WTC11 (cell line): ENCODE data around the gene PDXP. TPM values are rescaled to one million over a fixed set of nuclear protein-coding genes. Genes with fewer than 3 reads are reported as not detected.

Experiments
- ATAC-seq: fragments of 200-7000 bp; cut with Tn5 transposase; 2 replicates; pipeline ENCODE4 v1.10.0; 2021; ENCODE audit warnings: mild to moderate bottlenecking, moderate library complexity
- CTCF ChIA-PET: fragments of 300-600 bp; sonication (Branson Sonifier 250); formaldehyde crosslinking; loops from one replicate; lab custom pipeline; 2021; ENCODE audit warnings: antibody characterized with exemption; lab: Charles Lee
- POLR2A ChIA-PET: fragments of 350-600 bp; sonication (Branson Sonifier 250); formaldehyde crosslinking; loops from one replicate; lab custom pipeline; 2021; ENCODE audit warnings: antibody characterized with exemption; lab: Charles Lee
- DNase-seq: peaks from one replicate; pipeline ENCODE4 v3.0.0; 2021; ENCODE audit warnings: low spot score
- H3K27ac Mint-ChIP-seq: 2 replicates; pipeline ENCODE4 v1.8.0; 2021; ENCODE audit warnings: mixed read lengths
- H3K27me3 Mint-ChIP-seq: 2 replicates; pipeline ENCODE4 v1.8.0; 2021; ENCODE audit warnings: low read depth, mild to moderate bottlenecking, moderate library complexity, mixed read lengths
- H3K36me3 Mint-ChIP-seq: 2 replicates; pipeline ENCODE4 v1.8.0; 2021; ENCODE audit warnings: mixed read lengths
- H3K4me1 Mint-ChIP-seq: 2 replicates; pipeline ENCODE4 v1.8.0; 2022; ENCODE audit warnings: mixed read lengths
- H3K4me3 Mint-ChIP-seq: 2 replicates; pipeline ENCODE4 v1.8.0; 2021; ENCODE audit warnings: mild to moderate bottlenecking, moderate library complexity, mixed read lengths
- H3K9me3 Mint-ChIP-seq: 2 replicates; pipeline ENCODE4 v1.8.0; 2021; ENCODE audit warnings: mixed read lengths
- ELF4 ChIP-seq: sonication (generic); formaldehyde crosslinking; IDR thresholded peaks from 2 replicates; pipeline ENCODE4 v1.8.1; 2022; ENCODE audit warnings: low read depth, mild to moderate bottlenecking, moderate library complexity, missing genetic modification reagents
- EMX1 ChIP-seq: fragments of 250-450 bp; sonication (Bioruptor Pico); IDR thresholded peaks from 2 replicates; pipeline ENCODE4 v1.8.0; 2021; ENCODE audit warnings: mild to moderate bottlenecking
- ETV6 ChIP-seq: sonication (generic); formaldehyde crosslinking; IDR thresholded peaks from 2 replicates; pipeline ENCODE4 v1.8.1; 2022; ENCODE audit warnings: mild to moderate bottlenecking, missing genetic modification reagents
- JUN ChIP-seq: sonication (generic); formaldehyde crosslinking; IDR thresholded peaks from 2 replicates; pipeline ENCODE4 v1.8.0; 2023; ENCODE audit warnings: mild to moderate bottlenecking, missing genetic modification reagents
- SMAD3 ChIP-seq: sonication (generic); formaldehyde crosslinking; IDR thresholded peaks from 2 replicates; pipeline ENCODE4 v1.8.0; 2022; ENCODE audit warnings: missing genetic modification reagents, mild to moderate bottlenecking, borderline replicate concordance
- SP1 ChIP-seq: sonication (generic); formaldehyde crosslinking; conservative IDR thresholded peaks from 2 replicates; pipeline ENCODE4 v1.8.1; 2022; ENCODE audit warnings: missing genetic modification reagents
- total RNA-seq: library from RNA; stranded (reverse); gene quantifications from 3 replicates; pipeline ENCODE4 v1.2.3, GENCODE V29; 2021
- TF ChIP-seq, protein P1 (sequence below): sonication (generic); formaldehyde crosslinking; IDR thresholded peaks from 2 replicates; pipeline ENCODE4 v1.8.1; 2023; ENCODE audit warnings: mild to moderate bottlenecking, moderate library complexity, missing genetic modification reagents
- TF ChIP-seq, protein P2 (sequence below): fragments of 250-450 bp; sonication (Bioruptor Pico); conservative IDR thresholded peaks from 2 replicates; pipeline ENCODE4 v1.9.0; 2021; ENCODE audit warnings: mild to moderate bottlenecking
- TF ChIP-seq, protein P3 (sequence below): sonication (generic); formaldehyde crosslinking; conservative IDR thresholded peaks from 2 replicates; pipeline ENCODE4 v1.8.1; 2022; ENCODE audit warnings: mild to moderate bottlenecking, missing genetic modification reagents
- TF ChIP-seq, protein P4 (sequence below): fragments of 250-450 bp; sonication (Bioruptor Pico); IDR thresholded peaks from 2 replicates; pipeline ENCODE4 v1.9.0; 2021; ENCODE audit warnings: mild to moderate bottlenecking, borderline replicate concordance

The PDXP gene
- total RNA-seq, 1 experiment from 2014 or later: 36.1 TPM

DNA sequence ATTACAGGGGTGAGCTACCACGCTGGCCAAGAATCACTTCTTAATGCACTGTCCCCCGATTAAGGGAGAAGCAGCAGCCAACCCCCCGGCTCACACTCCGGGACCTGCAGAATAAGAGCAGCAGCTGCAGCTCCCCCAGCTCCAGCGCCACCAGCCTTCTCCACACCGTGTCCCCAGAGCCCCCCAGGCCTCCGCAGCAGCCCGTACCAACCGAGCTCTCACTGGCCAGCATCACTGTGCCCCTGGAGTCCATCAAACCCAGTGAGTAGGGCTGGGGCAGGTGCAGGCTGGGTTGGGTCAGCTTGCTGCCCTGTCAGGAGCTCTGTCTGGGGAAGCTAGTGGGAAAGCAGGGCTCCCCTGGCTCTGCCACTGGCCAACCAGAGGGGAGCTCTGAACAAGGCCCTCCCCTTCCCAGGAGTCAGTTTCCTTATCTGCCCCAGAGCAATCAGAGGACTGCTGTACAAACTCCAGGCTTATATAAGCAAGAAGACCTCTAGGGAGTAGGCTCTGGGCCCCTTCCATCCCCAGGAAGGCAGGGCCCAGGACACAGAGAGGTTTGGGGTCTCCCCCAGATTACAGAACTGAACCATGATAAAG lies 27.6 kb upstream of the PDXP start:
- no peaks in the 10 kb centered on the region for H3K36me3 Mint-ChIP-seq
- DNase-seq: no peak
- POLR2A ChIA-PET: interaction anchor here (0.8 kb wide), 1 partner anchor 44 kb away, joined by 3 read pairs; the partner anchor contains the start of gene LGALS1
- no peak overlapping the region for H3K27ac Mint-ChIP-seq
- H3K27me3 Mint-ChIP-seq: no peaks in the 10 kb centered on the region
- no peaks in the 10 kb centered on the region for H3K9me3 Mint-ChIP-seq
- TF ChIP-seq, protein P1, sequence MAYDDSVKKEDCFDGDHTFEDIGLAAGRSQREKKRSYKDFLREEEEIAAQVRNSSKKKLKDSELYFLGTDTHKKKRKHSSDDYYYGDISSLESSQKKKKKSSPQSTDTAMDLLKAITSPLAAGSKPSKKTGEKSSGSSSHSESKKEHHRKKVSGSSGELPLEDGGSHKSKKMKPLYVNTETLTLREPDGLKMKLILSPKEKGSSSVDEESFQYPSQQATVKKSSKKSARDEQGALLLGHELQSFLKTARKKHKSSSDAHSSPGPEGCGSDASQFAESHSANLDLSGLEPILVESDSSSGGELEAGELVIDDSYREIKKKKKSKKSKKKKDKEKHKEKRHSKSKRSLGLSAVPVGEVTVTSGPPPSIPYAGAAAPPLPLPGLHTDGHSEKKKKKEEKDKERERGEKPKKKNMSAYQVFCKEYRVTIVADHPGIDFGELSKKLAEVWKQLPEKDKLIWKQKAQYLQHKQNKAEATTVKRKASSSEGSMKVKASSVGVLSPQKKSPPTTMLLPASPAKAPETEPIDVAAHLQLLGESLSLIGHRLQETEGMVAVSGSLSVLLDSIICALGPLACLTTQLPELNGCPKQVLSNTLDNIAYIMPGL (CRISPR knock-in tag): no peak
- TF ChIP-seq, protein P2, sequence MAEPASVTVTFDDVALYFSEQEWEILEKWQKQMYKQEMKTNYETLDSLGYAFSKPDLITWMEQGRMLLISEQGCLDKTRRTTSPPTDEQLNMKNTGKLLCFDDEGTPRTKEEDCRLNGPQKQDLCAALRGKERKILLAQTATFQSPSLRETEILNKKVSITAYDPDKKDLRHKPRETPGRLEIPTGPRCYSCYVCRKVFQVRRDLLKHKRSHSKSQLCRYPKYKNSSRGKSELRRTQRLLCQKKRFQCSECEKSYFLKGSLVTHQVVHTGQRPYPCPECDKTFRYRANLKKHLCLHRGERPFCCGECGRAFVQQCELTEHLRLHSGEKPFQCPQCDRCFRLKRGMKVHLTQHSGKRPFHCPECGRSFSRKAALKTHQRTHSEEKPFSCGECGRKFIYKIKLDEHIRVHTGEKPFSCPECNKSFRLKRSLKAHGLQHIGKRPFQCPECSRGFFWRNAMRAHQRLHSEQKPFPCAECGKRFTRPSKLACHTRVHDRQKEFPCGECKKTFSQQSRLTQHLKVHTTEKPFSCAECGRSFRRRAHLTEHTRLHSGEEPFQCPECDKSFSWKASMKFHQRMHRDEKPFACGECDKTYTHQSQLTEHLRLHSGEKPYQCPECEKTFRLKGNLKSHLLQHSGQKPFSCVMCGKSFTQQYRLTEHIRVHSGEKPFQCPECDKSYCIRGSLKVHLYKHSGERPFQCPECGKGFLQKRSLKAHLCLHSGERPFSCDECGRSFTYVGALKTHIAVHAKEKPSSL (CRISPR knock-in tag): no peak
- TF ChIP-seq JUN: no peak
- no peak for TF ChIP-seq SP1 (CRISPR knock-in tag)
- ATAC-seq: no peak
- H3K4me1 Mint-ChIP-seq: peaks cover 15% of the 10 kb centered on the region
- CTCF ChIA-PET: interaction anchor here (0.7 to 11.4 kb wide), 5 partner anchors 13 to 50 kb away, joined by 3 to 152 read pairs (median 15); partner anchors contain the start of genes GGA1 and PDXP
- no peak overlapping the region for H3K4me3 Mint-ChIP-seq

DNA sequence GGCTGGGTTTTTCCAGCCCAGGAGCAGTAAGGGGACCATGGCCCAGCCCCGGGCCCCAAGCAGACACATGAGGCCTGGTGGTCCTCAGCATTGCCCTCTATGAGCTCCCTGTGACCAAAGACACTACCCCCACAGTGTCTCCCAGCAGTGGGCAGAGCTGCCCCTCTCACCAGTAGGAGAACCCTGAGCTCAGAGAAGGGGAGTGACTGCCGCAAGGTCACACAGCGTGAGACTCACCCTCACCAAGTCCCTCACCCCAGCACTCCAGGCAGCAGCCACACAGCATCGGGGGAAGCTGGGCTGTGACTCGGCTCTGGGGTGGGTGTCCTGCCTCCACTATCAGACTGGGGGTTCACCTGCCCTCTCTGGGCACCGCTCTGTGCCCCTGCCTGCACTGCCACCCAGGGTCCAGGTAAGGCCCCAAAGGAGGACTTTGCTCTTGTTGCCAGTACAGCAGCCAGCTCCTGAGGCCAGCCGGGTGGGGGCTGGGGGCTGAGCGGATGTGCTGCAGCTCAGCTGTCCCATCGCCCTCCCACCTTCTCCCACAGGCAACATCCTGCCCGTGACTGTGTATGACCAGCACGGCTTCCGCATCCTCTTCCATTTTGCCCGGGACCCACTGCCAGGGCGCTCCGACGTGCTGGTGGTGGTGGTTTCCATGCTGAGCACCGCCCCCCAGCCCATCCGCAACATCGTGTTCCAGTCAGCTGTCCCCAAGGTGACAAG lies 26.9 kb upstream of the PDXP start:
- peaks cover 15% of the 10 kb centered on the region for H3K4me1 Mint-ChIP-seq
- DNase-seq (no peak), ATAC-seq (no peak)
- TF ChIP-seq, protein P3, sequence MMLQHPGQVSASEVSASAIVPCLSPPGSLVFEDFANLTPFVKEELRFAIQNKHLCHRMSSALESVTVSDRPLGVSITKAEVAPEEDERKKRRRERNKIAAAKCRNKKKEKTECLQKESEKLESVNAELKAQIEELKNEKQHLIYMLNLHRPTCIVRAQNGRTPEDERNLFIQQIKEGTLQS (CRISPR knock-in tag): no peak
- TF ChIP-seq, protein P4, sequence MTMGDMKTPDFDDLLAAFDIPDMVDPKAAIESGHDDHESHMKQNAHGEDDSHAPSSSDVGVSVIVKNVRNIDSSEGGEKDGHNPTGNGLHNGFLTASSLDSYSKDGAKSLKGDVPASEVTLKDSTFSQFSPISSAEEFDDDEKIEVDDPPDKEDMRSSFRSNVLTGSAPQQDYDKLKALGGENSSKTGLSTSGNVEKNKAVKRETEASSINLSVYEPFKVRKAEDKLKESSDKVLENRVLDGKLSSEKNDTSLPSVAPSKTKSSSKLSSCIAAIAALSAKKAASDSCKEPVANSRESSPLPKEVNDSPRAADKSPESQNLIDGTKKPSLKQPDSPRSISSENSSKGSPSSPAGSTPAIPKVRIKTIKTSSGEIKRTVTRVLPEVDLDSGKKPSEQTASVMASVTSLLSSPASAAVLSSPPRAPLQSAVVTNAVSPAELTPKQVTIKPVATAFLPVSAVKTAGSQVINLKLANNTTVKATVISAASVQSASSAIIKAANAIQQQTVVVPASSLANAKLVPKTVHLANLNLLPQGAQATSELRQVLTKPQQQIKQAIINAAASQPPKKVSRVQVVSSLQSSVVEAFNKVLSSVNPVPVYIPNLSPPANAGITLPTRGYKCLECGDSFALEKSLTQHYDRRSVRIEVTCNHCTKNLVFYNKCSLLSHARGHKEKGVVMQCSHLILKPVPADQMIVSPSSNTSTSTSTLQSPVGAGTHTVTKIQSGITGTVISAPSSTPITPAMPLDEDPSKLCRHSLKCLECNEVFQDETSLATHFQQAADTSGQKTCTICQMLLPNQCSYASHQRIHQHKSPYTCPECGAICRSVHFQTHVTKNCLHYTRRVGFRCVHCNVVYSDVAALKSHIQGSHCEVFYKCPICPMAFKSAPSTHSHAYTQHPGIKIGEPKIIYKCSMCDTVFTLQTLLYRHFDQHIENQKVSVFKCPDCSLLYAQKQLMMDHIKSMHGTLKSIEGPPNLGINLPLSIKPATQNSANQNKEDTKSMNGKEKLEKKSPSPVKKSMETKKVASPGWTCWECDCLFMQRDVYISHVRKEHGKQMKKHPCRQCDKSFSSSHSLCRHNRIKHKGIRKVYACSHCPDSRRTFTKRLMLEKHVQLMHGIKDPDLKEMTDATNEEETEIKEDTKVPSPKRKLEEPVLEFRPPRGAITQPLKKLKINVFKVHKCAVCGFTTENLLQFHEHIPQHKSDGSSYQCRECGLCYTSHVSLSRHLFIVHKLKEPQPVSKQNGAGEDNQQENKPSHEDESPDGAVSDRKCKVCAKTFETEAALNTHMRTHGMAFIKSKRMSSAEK: no peak
- no peak for TF ChIP-seq ELF4 (CRISPR knock-in tag)
- no peak for TF ChIP-seq EMX1 (CRISPR knock-in tag)
- no peak for TF ChIP-seq SMAD3
- TF ChIP-seq ETV6 (CRISPR knock-in tag): no peak
- no peak overlapping the region for H3K4me3 Mint-ChIP-seq
- no peak overlapping the region for H3K27ac Mint-ChIP-seq
- H3K27me3 Mint-ChIP-seq: no peaks in the 10 kb centered on the region
- no peaks in the 10 kb centered on the region for H3K36me3 Mint-ChIP-seq
- ChIA-PET POLR2A (interaction anchor here (0.8 kb wide), 1 partner anchor 44 kb away, joined by 3 read pairs; the partner anchor contains the start of gene LGALS1), CTCF (interaction anchor here (0.7 to 11.4 kb wide), 8 partner anchors 8 to 53 kb away, joined by 3 to 152 read pairs (median 14); partner anchors contain the start of genes GGA1 and PDXP)
- no peaks in the 10 kb centered on the region for H3K9me3 Mint-ChIP-seq
